IPS-18a (cell line): Measurements from ENCODE around the gene MYO7B.

ENCODE experiments used
- H3K27ac ChIP-seq: one replicate; pipeline ENCODE4 v1.5.1; 2013; ENCODE audit warnings: low read length
- H3K27me3 ChIP-seq: one replicate; pipeline ENCODE4 v1.6.1; 2013; ENCODE audit warnings: mild to moderate bottlenecking, low read length; ENCODE audit not compliant: control insufficient read depth, insufficient read depth
- H3K36me3 ChIP-seq: one replicate; pipeline ENCODE4 v1.6.1; 2013; ENCODE audit warnings: low read depth, low read length; ENCODE audit not compliant: control insufficient read depth
- H3K4me1 ChIP-seq: one replicate; pipeline ENCODE4 v1.6.1; 2013; ENCODE audit warnings: low read depth, low read length; ENCODE audit not compliant: control insufficient read depth
- H3K4me3 ChIP-seq: one replicate; pipeline ENCODE4 v1.5.1; 2013; ENCODE audit warnings: low read length
- H3K9ac ChIP-seq: one replicate; pipeline ENCODE4 v1.6.1; 2013; ENCODE audit warnings: mild to moderate bottlenecking, low read length, moderate library complexity
- H3K9me3 ChIP-seq: one replicate; pipeline ENCODE4 v1.6.1; 2013; ENCODE audit warnings: low read depth, low read length; ENCODE audit not compliant: control insufficient read depth

The MYO7B gene

GRCh38 chr2:127683757-127684156, 148.3 kb downstream of the MYO7B start:
- no peak overlapping the region for H3K9ac ChIP-seq
- no peaks in the 10 kb centered on the region for H3K27me3 ChIP-seq
- H3K9me3 ChIP-seq = no peaks in the 10 kb centered on the region
- no peaks in the 10 kb centered on the region for H3K4me1 ChIP-seq
- no peak overlapping the region for H3K27ac ChIP-seq
- H3K36me3 ChIP-seq = no peaks in the 10 kb centered on the region
- no peak overlapping the region for H3K4me3 ChIP-seq

- no peak overlapping the region for H3K9ac ChIP-seq
- H3K27me3 ChIP-seq = no peaks in the 10 kb centered on the region
- peaks cover 11% of the 10 kb centered on the region for H3K9me3 ChIP-seq
- no peaks in the 10 kb centered on the region for H3K4me1 ChIP-seq
- H3K27ac ChIP-seq = no peak overlapping the region
- no peaks in the 10 kb centered on the region for H3K36me3 ChIP-seq
- H3K4me3 ChIP-seq = no peak overlapping the region
Measured at GRCh38 chr2:127685410-127686080, 150.1 kb downstream of the MYO7B start.
